GM04503 (cell line): ENCODE data around the gene RCBTB1.
"Not testable (repeated sequence)": the region's sequence is repeated elsewhere in the genome, so short reads cannot be mapped to it uniquely, and the experiment has no call there.

ENCODE experiments used
- DNase-seq: peaks from one replicate; pipeline ENCODE4 v3.0.0-alpha.2; 2012; ENCODE audit warnings: low read depth

Gene RCBTB1

DNA sequence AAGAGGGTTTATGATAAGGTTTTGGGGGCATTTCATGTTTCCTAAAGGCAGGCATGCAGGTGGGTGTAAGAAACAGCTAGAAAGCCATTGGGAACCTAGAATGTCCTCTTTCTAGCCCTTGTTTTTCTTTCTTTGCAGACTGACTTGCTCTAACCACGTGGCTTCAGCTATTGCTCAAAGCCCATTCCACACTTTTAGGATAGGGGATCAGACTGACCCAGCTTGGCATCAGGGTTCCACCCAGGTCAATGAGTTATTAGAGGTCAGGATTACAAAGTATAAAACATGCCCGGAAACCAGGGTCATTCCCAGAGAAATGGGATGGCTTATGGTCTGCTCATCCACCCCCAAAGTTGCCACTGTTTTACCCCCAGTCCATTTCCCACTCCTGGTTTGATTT lies 72.8 kb downstream of the RCBTB1 start:
- no peak for DNase-seq

DNA sequence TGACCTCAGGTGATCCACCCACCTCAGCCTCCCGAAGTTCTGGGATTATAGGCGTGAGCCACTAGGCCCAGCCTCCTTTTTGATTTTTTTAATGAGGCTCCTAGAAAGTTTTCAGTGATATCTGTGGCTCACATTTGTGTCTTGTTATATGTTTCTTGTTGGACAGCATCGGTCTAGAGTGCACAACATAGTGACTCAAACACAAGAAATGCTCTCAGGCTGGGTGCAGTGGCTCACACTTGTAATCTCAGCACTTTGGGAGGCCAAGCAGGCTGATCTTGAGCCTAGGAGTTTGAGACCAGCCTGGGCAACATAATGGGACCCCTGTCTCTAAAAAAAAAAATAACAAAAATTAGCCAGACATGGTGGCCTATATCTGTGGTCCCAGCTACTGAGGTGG lies 81.4 kb downstream of the RCBTB1 start:
- no peak for DNase-seq

DNA sequence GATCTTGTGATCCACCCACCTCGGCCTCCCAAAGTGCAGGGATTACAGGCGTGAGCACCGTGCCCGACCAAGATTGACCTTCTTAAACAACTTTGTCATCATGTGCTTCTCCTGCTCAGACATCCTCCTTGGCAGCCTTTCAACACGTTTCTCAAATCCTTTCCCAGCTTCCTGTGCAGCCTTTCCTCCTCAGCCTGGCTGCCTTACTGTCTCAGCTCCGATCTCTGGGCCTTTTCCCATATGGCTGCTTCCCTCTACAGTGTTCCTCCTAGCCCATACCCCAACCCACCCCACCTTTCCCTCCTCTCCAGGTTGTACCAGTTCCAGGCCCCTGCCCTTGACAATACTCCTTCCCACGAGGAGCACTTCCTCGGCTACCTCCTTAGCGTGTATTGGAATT lies 82.4 kb downstream of the RCBTB1 start:
- DNase-seq = no peak

DNA sequence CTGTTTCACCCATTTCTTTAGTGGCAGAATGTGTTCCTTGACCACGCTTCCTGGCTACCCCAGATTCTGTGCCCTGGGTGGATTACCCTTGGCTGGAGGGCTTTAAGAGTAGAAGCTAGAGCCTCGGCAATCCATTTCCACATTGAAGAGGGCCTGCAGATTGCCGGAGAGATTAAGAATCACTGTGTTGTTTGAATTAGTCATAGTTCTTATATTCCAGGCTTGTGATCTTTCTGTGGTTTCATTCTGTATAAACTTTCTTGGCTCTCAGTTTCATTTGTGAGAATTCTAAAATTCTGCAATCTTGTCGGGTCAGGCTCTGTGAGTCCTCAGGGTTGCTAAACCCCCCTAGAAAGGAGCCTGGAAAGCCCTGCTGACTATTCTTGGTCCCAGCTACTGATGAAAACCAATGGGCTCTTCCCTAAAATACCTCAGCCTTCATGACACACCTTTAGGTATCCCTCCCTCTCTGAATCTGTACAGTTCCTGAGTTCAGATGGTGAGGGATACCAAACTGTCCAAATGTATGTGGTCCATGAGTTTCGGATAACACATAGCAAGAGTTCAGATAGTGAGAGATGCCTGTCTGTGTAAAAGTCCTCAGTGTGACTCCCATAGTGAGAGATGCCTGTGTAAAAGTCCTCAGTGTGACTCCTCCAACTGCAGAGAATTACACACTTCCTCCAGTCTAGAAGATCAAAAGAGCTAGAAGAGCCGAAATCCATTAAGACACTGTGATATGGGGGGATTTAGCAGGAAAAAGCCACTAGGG lies 85.3 kb downstream of the RCBTB1 start:
- peak; percentile 58 for DNase-seq

DNA sequence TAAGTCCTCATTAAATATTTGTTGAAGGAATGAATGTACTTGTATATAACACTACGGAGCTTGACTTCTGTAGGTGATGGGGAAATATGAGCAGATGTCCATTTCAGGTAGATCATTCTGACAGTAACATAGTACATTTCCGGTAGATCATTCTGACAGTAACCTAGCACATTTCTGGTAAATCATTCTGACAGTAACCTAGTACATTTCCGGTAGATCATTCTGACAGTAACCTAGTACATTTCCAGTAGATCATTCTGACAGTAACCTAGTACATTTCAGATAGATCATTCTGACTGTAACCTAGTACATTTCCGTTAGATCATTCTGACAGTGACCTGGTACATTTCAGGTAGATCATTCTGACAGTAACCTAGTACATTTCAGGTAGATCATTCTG lies 87.2 kb downstream of the RCBTB1 start:
- DNase-seq = no peak

DNA sequence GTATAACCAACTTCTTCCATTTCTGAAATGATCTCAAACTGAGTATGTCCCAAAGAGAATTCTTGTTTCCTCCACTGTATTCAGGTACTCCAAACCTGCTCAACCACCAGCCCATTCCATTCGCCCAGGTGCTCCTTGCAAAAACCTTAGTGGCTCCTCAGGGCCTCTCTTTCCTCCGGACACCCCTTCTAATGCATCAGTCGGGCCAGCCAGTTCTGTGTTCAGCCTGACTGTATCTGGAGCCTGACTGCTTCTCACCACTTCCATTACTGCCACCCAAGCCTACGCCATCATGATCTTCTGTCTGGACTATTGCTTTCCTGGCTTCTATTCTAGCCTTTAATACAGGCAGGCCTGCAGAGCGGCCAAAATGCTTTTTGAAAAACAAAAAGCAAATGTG lies 88.1 kb downstream of the RCBTB1 start:
- DNase-seq = no peak

DNA sequence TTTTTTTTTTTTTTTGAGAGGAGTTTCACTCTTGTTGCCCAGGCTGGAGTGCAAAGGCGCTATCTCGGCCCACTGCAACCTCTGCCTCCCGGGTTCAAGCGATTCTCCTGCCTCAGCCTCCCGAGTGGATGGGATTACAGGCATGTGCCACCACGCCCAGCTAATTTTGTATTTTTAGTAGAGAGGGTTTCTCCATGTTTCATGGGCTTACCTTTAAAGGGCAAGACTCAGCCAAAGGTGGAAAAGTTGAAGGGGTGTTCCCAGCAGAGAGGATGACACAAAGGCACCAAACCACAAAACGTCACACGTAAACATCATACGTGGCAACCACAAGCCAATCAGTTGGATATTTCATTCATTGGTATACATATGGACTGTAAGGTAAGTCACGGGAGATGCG lies 88.5 kb downstream of the RCBTB1 start:
- DNase-seq = not testable (repeated sequence)

DNA sequence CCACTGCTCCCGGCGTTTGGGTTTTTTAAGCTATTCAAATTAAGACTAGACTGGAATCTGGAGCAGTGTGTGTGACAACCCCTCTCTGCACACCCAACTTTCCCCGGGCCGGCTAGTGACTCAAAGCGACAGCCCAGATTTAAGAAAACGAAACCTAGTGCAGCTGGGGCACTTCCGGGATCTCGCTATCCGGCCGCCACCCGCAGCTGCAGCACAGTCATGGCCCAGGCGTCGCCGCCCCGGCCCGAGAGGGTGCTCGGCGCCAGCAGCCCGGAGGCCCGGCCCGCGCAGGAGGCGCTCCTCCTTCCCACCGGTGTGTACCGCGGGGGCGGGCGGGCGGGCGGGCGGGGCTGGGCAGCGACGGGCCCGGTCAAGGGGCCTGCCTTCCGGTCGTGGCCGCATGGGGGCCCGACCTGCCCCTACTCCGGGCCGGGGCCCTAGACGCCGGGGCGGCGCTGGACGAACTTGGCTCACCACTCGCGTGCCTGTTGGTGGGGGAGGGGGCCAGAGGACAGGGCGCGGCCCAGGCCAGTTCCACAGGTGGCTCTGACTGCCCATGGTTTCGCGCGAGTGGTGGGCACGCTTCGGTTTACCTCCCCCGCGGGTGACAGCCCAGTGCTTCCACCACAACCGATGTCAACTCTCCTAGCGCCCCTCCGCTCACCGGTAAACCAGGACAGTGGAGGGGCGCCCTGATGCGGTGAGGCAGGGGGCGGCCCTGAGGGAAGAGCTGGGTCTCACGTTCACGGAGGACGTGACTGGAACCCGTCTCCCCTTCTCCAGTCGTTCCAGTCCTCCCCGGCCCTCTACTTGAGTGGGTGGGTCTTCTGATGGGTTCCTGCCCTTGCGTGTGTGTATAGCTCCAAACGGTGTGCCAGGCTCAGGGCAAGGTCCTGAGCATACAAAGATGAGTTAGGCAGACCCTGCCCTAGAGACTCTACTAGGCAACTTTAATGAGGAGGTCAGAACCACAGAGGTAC lies 89.3 kb downstream of the RCBTB1 start, which contains the start of gene PHF11:
PHF11 (plus strand) TSS at position 171 of the 980 bp plus-strand sequence; CDS start at position 220, 49 bp downstream.
- no peak for DNase-seq

DNA sequence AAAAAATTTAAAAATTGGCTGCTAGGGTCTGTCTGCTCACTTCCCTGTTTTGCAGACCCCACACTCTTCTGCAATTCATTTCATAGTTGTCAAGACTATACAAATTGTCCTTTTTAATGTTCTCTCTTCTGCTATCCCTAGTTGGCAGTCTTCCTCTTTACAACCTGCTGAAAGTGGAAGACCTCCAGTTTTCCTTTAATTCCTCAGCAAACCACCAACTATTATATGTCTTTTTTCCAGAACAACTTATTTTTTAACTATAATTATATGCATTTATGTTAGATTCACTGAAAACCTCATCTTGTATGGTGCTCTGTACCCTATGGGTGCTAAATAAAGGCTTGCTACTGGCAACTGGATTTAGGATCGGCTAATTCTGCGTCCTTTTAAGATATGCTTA lies 90.7 kb downstream of the RCBTB1 start:
- no peak for DNase-seq

DNA sequence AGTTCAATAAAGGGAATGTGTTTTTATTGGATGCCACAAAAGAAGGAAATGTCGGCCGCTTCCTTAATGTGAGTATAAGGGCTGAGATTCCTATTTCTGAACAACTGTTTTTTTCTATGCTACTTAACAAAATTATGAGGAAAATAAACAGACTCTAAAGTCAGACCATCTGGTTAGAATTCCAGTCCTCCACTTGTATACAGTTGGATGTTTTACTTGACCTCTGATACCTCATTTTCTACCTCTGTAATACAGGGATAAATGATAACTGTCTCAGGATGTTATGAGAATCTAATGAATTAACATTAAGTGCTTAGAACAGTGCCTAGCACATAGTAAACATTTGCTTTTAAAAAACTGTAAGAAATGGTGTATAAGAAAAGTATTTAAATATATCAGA lies 96.8 kb downstream of the RCBTB1 start:
- no peak for DNase-seq
